H1 (cell line): ENCODE results near the gene TAGLN2.

ENCODE experiments used
- ASH2L ChIP-seq: fragments of 200-600, 300-600 bp; sonication (generic); IDR thresholded peaks from one replicate; pipeline ENCODE4 v1.7.1; 2017; ENCODE audit warnings: low read length
- ATF3 ChIP-seq: IDR thresholded peaks from 2 replicates; pipeline ENCODE4 v1.6.1; 2011; ENCODE audit warnings: low read depth, mild to moderate bottlenecking, low read length; ENCODE audit not compliant: insufficient read depth
- CREB1 ChIP-seq: IDR thresholded peaks from 2 replicates; pipeline ENCODE4 v1.6.1; 2012; ENCODE audit warnings: inconsistent platforms
- CTCF ChIP-seq, 3 experiments: IDR thresholded peaks; 1 replicate in 2 of 3; 2 replicates in 1 of 3; pipeline versions ENCODE4 v1.5.1 to v1.6.1; 2011; ENCODE audit warnings: low read length in 3 of 3, mild to moderate bottlenecking in 3 of 3, inconsistent platforms in 2 of 3, low read depth in 1 of 3, moderate library complexity in 1 of 3; ENCODE audit not compliant: insufficient read depth in 1 of 3; ENCODE audit errors: control extremely low read depth in 1 of 3
- EZH2 ChIP-seq: fragments of 200-600 bp; sonication (generic); IDR thresholded peaks from 2 replicates; pipeline ENCODE4 v1.7.1; 2012; ENCODE audit warnings: low read depth, mild to moderate bottlenecking, moderate library complexity, low read length, inconsistent platforms; ENCODE audit not compliant: severe bottlenecking
- GTF2F1 ChIP-seq: IDR thresholded peaks from 2 replicates; pipeline ENCODE4 v1.6.1; 2012; ENCODE audit warnings: low read depth, low read length, improper control_type of control experiment, borderline replicate concordance
- MAFK ChIP-seq: IDR thresholded peaks from 2 replicates; pipeline ENCODE4 v1.6.1; 2012; ENCODE audit warnings: low read depth, mild to moderate bottlenecking, improper control_type of control experiment, low read length
- MAX ChIP-seq: IDR thresholded peaks from 2 replicates; pipeline ENCODE4 v1.6.1; 2012; ENCODE audit warnings: inconsistent platforms
- POLR2AphosphoS5 ChIP-seq: IDR thresholded peaks from 2 replicates; pipeline ENCODE4 v1.6.1; 2011; ENCODE audit warnings: low read depth, low read length
- RAD21 ChIP-seq, 2 experiments: IDR thresholded peaks in 1 of 2; conservative IDR thresholded peaks in 1 of 2; 2 replicates each; pipeline ENCODE4 v1.6.1; 2011; ENCODE audit warnings: low read depth in 2 of 2, low read length in 2 of 2, improper control_type of control experiment in 1 of 2, inconsistent platforms in 1 of 2, mild to moderate bottlenecking in 1 of 2, moderate library complexity in 1 of 2
- RFX5 ChIP-seq: IDR thresholded peaks from 2 replicates; pipeline ENCODE4 v1.6.1; 2011; ENCODE audit warnings: low read depth, low read length, improper control_type of control experiment, borderline replicate concordance
- SUZ12 ChIP-seq: fragments of 200-600 bp; sonication (generic); IDR thresholded peaks from 2 replicates; pipeline ENCODE4 v1.6.1; 2012; ENCODE audit warnings: mild to moderate bottlenecking, inconsistent platforms, low read length, moderate library complexity, mixed read lengths
- ZNF274 ChIP-seq: IDR thresholded peaks from 2 replicates; pipeline ENCODE4 v1.7.0; 2012; ENCODE audit warnings: low read length, borderline replicate concordance; ENCODE audit errors: extremely low read depth

- TF ChIP-seq CTCF (IDR thresholded peaks at IDR 0.05; ENCODE audit: control extremely low read depth in 1 of 3, insufficient read depth in 1 of 3, low read depth in 1 of 3, low read length in 3 of 3) (no peak), ATF3 (no peak), ASH2L (no peak), ZNF274 (no peak), EZH2 (no peak), RFX5 (no peak), MAFK (no peak), MAX (no peak), GTF2F1 (no peak), SUZ12 (no peak), POLR2AphosphoS5 (no peak), RAD21 (IDR thresholded peaks at IDR 0.05 in 1 of 2, conservative IDR thresholded peaks at IDR 0.05 in 1 of 2; ENCODE audit: low read depth in 2 of 2, low read length in 2 of 2) (no peak), CREB1 (no peak)
Observed at GRCh38 chr1:159938905-159939677, 13.8 kb upstream of the TAGLN2 start.
